Hematopoietic multipotent progenitor cell treated with erythropoietin and hydrocortisone succinate and interleukin-3 and kit ligand, for 8 days (in vitro differentiated cells): ENCODE results near the gene ROCK2.

Experiments
- DNase-seq: peaks from one replicate; pipeline ENCODE4 v3.0.0-alpha.2; 2015

ROCK2 gene

GRCh38 chr2:11344342-11344955 is at the start of gene ROCK2:
ROCK2 (minus strand) TSS chr2:11344636; CDS start chr2:11344136, 500 bp downstream.
- peak; percentile 77 for DNase-seq

- DNase-seq: no peak
Measured at GRCh38 chr2:11393711-11394236, 49.3 kb upstream of the ROCK2 start.

- no peak for DNase-seq
Measured at GRCh38 chr2:11391942-11392266, 47.5 kb upstream of the ROCK2 start.

GRCh38 chr2:11390399-11390658 is 45.9 kb upstream of the ROCK2 start:
- no peak for DNase-seq

GRCh38 chr2:11389551-11390398 is 45.3 kb upstream of the ROCK2 start:
- DNase-seq: no peak

- DNase-seq: no peak
Measured at GRCh38 chr2:11389052-11389420, 44.6 kb upstream of the ROCK2 start.

GRCh38 chr2:11388262-11389051 is 44.0 kb upstream of the ROCK2 start:
- no peak for DNase-seq

- peak; percentile 72 for DNase-seq
Measured at GRCh38 chr2:11387843-11388242, 43.4 kb upstream of the ROCK2 start.

GRCh38 chr2:11387100-11387390 is 42.6 kb upstream of the ROCK2 start:
- DNase-seq: no peak

GRCh38 chr2:11385847-11386246 is 41.4 kb upstream of the ROCK2 start:
- no peak for DNase-seq

GRCh38 chr2:11385216-11385615 is 40.8 kb upstream of the ROCK2 start:
- no peak for DNase-seq

GRCh38 chr2:11379558-11379957 is 35.1 kb upstream of the ROCK2 start:
- DNase-seq: no peak

- DNase-seq: no peak
Measured at GRCh38 chr2:11377928-11378545, 33.6 kb upstream of the ROCK2 start.

GRCh38 chr2:11376071-11376470 is 31.6 kb upstream of the ROCK2 start:
- DNase-seq: no peak

GRCh38 chr2:11375689-11376027 is 31.2 kb upstream of the ROCK2 start:
- DNase-seq: no peak

- DNase-seq: no peak
Measured at GRCh38 chr2:11375025-11375688, 30.7 kb upstream of the ROCK2 start.

GRCh38 chr2:11373096-11373495 is 28.7 kb upstream of the ROCK2 start:
- DNase-seq: no peak

GRCh38 chr2:11371092-11371937 is 26.9 kb upstream of the ROCK2 start:
- no peak for DNase-seq

GRCh38 chr2:11370377-11371091 is 26.1 kb upstream of the ROCK2 start:
- no peak for DNase-seq

- DNase-seq: no peak
Measured at GRCh38 chr2:11368059-11368572, 23.7 kb upstream of the ROCK2 start.

- no peak for DNase-seq
Measured at GRCh38 chr2:11367170-11367730, 22.8 kb upstream of the ROCK2 start.
